ENCODE data around the gene FOXK2.
"Not testable (repeated sequence)": the region's sequence is repeated elsewhere in the genome, so short reads cannot be mapped to it uniquely, and the experiment has no call there.

Gene FOXK2

DNA sequence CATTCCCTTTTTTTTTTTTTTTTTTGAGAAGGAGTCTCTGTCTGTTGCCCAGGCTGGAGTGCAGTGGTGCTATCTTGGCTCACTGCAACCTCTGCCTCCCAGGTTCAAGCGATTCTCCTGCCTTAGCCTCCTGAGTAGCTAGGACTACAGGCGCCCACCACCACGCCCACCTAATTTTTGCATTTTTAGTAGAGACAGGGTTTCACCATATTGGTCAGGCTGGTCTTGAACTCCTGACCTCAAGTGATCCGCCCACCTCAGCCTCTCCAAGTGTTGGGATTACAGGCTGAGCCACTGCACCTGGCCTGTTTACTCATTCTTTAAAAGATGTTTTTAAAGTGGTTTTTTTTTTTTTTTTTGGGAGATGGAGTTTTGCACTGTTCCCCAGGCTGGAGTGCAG, 44.2 kb downstream of the FOXK2 start:
- DNase-seq (ENCODE audit: low read depth in 1 of 2, low spot score in 1 of 2), result not testable (repeated sequence)

DNA sequence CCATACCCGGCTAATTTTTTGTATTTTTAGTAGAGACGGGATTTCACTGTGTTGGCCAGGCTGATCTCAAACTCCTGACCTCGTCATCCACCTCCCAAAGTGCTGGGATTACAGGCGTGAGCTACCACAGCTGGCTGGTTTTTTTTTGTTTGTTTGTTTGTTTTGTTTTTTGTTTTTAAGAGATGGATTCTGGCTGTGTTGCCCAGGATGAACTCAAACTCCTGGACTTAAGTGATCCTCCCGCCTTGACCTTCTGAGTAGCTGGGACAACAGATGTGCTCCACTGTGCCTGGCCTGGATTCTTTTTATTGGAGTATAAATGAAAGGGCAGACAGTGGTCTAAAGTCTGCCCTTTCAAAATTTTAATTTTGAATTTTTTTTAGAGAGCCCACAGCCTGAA, 44.7 kb downstream of the FOXK2 start:
- DNase-seq (ENCODE audit: low read depth in 1 of 2, low spot score in 1 of 2), result no peak

DNA sequence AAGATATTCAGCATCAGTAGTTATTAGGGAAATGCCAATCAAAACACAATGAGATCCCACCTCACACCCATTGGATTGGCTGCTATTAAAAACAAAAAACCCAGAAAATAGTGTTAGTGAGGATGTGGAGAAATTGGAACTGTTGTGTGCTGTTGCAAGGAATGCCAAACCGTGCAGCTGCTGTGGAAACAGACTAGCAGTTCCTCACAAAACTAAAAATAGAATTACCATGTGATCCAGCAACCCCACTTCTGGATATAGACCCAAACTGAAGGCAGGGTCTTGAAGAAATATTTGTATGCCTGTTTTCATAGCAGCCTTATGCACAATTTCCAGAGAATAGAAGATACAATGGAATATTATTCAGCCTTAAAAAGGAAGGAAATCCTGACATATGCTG, 46.0 kb downstream of the FOXK2 start:
- DNase-seq (ENCODE audit: low read depth in 1 of 2, low spot score in 1 of 2), result no peak

DNA sequence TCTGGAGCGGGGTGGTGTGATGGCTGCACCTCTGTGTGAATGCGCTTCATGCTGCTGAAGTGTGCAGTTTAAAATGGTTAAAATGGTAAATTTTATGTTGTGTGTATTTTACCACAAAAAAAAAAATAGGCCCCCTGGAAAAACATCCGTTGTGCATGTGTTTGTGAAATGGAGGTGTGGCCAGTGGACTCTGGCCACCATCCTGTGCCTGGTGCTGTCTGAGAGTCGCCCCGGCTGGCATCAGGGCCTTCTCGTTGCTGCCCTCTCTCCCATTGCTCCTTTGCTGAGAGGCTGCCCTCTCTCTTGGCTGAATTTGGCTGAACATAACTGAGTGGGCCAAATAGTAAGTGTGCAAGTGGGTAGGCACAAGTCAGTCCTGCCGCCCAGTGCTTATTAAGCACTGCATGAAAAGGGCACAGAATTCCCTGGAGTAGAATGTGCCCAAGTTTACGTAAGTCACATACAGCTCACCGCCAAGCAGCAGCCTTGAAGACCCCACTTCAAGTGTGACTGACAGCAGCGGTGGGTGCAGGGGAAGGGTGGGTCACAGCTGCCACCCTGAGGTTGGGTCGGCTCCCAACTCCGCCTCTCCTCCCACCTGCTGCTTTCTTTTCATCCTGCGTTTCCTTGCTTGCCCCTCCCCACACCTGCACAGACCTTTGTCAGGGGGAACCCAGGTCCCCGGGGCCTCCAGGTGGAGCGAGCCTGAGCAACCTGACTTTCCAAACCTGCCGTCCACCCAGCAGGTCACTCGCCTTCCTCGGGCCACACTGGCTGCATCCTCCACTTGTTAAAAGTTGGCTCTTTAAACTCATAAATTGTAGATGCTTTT, 46.8 kb downstream of the FOXK2 start:
- no peak for DNase-seq (ENCODE audit: low read depth in 1 of 2, low spot score in 1 of 2)

DNA sequence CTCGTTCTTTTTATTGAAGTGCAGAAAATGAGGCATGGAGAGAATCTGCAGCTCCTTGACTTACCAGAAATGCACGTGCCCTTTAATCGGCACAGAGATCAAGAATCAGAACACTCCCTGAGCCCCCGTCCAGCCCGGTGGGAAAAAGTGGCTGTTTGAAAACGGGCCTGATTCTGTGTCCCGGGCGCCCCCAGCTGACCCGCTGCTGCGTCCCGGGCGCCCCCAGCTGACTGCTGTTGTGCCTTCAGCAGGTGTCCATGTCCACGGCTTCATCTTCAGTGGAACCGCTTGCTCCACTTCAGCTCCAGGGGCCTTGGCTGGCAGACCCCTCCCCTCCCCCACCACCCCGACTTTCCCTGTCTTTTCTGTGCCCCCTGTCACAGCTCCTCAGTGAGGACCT, 47.8 kb downstream of the FOXK2 start:
- no peak for DNase-seq (ENCODE audit: low read depth in 1 of 2, low spot score in 1 of 2)

DNA sequence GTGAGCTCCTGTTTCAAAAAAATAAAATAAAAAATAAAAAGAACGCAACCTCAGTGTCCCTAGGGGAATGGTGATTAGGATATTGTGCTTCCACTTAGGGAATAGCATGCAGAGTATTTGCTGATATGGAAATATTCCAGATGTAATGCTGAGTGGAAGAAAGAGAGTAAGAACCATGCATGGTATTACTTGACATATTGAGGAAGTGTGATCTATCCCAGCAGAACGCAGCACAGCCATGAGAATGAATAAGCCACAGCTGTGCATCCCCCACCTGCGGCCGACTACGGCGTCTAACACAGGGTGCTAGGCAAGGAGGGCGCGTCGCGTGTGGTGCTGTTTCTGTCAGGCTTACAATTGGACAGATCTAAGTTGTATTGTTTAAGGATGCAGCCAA, 49.5 kb downstream of the FOXK2 start:
- DNase-seq (ENCODE audit: low read depth in 1 of 2, low spot score in 1 of 2), result no peak

DNA sequence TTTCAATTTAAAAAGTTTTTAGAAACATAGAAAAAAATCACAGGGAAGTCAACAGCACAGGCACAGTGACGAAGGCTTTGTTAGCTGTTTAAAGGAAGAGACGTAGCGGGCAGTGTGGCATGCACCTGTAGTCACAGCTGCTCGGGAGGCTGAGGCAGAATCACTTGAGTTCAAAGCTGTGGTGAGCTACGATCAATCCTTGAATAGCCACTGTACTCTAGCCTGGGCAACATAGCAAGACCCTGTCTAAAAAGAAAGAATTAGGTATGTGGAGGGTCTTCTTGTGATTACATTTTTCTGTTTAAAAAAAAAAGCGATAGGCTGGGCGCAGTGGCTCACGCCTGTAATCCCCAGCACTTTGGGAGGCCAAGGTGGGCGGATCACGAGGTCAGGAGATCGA, 50.1 kb downstream of the FOXK2 start:
- DNase-seq (ENCODE audit: low read depth in 1 of 2, low spot score in 1 of 2), result no peak

DNA sequence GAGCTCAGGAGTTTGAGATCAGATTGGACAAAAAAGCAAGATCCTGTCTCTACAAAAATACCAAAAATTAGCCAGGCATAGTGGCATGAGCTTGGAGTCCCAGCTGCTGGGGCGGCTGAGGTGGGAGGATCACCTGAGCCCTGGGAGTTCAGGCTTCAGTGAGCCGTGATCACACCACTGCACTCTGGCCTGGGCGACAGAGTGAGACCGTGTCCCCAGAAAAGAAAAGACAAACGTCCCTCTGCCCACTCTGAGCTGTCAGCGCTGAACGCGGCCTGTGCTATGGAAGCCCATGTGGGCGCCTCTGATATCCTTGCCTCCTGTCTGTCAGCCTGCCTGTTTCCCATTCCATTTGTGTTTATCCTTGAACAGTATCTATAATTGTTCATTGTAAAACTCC, 50.7 kb downstream of the FOXK2 start:
- DNase-seq (ENCODE audit: low read depth in 1 of 2, low spot score in 1 of 2), result no peak

DNA sequence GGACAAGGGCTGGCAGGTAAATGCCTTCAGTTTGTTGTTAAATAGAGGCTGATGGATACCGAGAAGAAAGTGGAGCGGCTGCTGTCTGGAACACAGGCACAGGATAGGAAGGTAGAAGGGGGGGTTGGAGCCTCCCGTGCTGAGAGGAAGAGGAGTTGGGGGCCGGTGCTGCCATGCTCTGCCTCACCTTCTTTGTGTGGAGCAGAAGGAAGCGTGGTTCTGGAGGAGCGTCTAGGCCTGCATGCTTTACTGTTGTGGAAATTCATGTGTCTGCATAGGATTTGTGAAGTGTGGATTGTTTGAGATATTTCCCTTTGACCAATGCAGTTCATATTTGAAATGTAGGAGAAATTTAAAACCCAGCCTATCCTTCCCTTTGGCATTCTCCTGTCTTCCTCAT, 52.3 kb downstream of the FOXK2 start:
- DNase-seq (ENCODE audit: low read depth in 1 of 2, low spot score in 1 of 2), result no peak

DNA sequence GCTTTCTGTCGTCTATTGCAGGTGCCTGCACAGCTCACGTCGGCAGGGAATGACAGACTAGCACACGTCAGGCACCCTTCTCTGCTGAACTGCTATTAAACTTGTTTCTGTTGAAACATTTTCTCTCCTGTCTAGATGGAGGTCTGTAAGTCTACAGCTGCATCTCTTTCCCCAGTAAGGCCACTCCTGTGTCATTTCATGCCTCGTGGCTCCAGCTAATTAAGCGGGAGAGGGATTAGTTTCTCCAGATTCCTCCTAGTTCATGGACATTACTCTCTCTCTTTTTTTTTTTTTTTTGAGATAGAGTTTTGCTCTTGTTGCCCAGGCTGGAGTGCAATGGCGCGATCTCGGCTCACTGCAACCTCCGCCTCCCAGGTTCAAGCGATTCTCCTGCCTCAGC, 54.5 kb downstream of the FOXK2 start:
- no peak for DNase-seq (ENCODE audit: low read depth in 1 of 2, low spot score in 1 of 2)

DNA sequence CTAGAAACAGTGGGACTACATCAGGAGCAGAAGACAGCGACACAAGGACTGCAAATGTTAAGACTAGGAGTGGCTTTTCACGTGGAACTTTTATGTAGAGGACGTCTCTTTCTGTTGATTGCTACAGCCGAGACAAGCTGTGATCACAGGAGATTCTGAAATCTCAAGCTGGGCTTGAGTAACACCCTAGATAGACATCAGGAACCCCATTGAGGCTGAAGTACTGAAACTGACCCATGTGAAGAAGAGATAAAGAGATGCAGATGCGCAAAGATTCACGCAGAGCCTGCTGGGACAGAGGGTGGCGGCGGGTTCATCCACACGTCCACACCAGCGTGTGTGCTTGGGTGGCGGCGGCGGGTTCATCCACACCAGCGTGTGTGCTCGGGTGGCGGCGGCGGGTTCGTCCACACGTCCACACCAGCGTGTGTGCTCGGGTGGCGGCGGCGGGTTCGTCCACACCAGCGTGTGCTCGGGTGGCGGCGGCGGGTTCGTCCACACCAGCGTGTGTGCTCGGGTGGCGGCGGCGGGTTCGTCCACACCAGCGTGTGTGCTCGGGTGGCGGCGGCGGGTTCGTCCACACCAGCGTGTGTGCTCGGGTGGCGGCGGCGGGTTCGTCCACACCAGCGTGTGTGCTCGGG, 56.2 kb downstream of the FOXK2 start:
- DNase-seq (ENCODE audit: low read depth in 1 of 2, low spot score in 1 of 2), result not testable (repeated sequence)

DNA sequence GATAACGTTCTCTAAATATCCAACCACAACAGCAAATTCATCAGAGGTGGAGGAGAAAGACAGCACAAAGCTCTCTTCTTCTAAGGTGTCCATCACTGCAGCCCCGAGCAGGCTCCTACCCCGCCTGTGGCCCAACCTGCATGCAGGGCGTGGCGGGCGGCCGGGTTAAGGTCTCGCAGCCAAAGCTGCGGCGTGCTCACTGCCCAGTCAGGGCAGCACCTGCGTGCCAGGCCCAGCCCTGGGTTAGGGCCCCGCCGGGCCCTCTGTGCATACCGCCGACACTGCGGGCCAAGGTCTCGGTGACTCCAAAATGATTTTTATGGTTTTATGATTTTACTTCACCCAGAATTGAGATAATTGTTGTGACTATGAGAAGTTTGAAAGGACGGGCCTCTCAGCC, 57.8 kb downstream of the FOXK2 start:
- DNase-seq (ENCODE audit: low read depth in 1 of 2, low spot score in 1 of 2), result no peak

DNA sequence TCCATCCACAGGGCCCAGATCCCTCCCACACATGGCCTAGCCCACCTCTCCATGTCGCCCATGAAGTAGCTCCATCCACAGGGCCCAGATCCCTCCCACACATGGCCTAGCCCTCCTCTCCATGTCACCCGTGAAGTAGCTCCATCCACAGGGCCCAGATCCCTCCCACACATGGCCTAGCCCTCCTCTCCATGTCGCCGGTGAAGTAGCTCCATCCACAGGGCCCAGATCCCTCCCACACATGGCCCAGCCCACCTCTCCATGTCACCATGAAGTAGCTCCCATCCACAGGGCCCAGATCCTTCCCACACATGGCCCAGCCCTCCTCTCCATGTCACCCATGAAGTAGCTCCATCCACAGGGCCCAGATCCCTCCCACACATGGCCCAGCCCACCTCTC, 60.4 kb downstream of the FOXK2 start:
- not testable (repeated sequence) for DNase-seq (ENCODE audit: low read depth in 1 of 2, low spot score in 1 of 2)

DNA sequence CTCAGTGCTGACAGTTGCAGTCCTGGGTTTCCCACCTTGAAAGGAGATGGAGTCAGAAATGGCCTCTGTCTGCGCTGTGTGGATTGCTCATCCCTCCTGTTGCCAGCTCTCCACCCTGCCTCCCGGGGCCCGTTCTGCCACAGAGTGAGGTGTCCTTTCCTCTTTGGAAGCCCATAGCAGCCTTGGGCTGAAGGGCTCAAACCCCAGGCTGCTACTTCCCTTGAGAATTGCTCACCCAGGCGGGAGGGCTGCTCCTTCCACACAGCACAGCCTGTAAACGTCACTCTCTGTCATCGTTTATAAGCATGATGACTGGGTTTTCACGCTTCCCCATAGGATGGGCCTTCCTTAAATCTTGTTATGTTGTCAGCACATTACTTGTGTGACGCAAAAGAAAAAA, 62.7 kb downstream of the FOXK2 start:
- DNase-seq (ENCODE audit: low read depth in 1 of 2, low spot score in 1 of 2), result no peak

DNA sequence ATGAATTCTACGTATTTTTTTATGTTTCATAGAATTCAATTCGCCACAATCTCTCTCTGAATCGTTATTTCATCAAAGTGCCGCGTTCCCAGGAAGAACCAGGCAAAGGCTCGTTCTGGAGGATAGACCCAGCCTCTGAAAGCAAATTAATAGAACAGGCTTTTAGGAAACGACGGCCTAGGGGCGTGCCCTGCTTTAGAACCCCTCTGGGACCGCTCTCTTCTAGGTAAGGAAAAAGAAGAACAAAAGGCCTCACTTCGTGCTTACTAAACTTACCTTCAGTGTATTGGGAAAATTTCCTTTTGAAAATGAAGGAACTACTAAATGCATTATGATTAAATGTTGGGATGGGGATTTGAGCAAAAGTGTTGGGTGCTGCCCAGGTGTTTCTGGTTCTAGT, 63.2 kb downstream of the FOXK2 start:
- no peak for DNase-seq (ENCODE audit: low read depth in 1 of 2, low spot score in 1 of 2)

DNA sequence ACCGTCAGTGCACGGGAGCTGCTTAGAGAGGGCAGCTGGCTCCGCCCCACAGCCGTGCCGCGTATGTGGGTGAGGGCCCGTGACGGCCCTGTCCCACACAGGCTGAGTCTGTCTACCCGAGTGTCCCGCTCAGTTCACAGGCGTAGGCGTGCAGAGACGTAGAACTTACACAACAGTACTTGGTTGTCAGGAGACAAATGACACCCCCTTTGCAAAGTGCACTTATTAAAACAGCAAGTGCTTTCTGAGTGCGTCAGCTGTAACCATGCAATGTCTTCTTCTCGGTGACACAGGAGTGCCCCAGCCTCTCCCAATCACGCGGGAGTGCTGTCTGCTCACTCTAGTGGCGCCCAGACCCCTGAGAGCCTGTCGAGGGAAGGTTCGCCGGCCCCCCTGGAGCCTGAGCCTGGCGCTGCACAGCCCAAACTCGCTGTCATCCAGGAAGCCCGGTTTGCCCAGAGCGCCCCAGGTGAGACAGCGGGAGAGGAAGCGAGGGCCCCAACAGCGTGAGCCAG, 64.2 kb downstream of the FOXK2 start:
- no peak for DNase-seq (ENCODE audit: low read depth in 1 of 2, low spot score in 1 of 2)

DNA sequence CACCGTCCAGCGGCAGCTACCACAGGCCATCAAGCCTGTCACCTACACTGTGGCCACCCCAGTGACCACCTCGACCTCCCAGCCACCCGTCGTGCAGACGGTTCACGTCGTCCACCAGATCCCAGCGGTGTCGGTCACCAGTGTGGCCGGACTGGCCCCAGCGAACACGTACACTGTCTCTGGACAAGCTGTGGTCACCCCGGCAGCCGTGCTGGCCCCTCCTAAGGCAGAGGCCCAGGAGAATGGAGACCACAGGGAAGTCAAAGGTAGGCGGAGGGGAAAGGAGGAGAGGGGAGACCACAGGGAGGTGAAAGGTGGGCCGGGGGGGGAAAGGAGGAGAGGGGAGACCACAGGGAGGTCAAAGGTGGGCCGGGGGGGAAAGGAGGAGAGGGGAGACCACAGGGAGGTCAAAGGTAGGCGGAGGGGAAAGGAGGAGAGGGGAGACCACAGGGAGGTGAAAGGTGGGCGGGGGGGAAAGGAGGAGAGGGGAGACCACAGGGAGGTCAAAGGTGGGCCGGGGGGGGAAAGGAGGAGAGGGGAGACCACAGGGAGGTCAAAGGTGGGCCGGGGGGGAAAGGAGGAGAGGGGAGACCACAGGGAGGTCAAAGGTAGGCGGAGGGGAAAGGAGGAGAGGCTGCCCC, 66.5 kb downstream of the FOXK2 start:
- not testable (repeated sequence) for DNase-seq (ENCODE audit: low read depth in 1 of 2, low spot score in 1 of 2)

DNA sequence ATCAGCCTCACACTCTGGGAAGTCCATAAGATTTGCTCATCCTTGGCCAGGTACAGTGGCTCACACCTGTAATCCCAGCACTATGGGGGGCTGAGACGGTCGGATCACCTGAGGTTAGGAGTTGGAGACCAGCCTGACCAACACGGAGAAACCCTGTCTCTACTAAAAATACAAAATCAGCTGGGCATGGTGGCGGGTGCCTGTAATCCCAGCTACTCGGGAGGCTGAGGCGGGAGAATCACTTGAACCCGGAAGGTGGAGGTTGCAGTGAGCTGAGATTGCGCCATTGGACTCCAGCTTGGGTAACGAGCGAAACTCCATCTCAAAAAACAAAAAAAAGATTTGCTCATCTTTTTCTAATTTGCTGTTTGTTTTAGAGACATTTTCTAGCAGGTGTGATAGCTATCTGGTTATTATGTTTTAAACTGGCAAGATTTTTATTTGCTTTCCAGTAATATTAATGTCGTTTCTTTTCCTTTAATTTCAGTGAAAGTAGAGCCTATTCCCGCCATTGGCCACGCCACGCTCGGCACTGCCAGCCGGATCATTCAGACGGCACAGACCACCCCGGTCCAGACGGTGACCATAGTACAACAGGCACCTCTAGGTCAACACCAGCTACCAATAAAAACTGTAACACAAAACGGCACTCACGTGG, 67.2 kb downstream of the FOXK2 start:
- no peak for DNase-seq (ENCODE audit: low read depth in 1 of 2, low spot score in 1 of 2)

DNA sequence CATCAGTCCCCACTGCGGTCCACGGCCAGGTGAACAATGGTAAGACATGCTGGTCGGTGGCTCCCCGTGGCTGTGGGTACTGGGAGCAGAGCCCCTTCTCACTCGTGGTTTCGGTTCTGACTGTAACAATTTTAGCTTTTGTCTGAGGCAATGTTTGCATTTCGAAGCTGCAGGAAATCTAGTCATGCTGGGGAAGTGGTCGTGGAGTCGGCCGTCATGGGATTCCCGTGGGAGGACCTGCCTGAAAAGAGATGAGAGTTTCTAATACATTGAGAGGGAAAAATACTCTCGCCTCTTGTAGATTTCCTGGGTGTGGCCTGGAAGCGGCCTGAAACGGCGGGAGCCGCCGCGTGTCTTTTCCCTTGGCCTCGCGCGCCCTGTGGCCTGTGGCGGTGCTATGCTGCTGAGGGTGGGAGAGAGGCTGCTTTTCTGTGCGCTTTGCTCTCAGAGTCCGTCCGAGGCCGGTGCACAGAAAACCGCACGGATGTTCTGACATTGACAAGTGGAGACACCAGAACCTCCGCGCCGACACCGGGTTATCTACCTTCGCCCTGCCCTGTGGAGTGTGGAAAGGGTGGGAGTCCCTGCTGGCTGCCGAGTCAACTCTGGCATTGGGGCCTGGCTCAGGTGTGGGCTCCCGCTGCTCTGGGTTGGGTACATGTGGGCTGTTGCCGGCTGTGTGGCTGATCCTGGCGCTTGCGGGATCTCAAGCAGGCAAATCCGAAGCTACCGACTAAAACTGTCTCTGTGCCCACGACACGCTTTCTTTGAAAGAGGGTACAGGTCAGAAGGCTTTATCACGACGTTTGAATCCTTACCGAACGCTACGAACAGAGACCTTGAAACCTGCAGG, 67.9 kb downstream of the FOXK2 start:
- no peak for DNase-seq (ENCODE audit: low read depth in 1 of 2, low spot score in 1 of 2)

DNA sequence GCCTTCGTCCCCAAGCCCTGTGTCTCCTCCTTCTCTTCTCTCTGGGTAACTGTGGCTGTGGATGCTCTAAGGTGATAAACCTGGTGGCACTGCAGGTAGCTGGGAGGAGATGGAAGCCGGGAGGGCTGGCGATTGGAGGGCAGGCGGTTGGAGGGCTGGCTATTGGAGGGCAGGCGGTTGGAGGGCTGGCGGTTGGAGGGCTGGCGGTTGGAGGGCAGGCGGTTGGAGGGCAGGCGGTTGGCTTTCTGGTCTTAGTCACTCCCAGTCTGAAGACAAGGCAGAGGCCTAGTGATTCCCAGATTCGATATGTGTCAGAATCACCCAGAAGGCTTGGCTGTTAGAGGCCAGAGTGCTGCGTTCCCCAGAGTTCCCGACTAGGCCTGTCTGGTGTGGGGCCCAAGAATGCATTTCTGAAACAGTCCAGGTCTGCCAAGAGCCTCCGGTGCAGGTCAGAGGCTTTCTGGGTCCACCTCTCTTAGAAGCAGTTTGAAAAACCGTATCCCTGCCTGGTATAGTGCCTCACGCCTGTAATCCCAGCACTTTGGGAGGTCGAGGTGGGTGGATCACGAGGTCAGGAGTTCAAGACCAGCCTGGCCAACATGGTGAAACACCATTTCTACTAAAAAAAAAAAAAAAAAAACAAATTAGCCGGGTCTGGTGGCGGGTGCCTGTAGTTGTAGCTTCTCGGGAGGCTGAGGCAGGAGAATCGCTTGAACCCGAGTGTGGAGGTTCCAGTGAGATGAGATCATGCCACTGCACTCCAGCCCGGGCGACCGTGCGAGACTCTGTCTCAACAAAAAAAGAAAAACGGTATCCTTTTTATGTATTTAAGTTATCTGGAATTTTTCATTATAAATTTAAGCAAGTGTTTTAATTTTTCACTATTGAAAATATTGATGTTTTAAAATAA, 69.0 kb downstream of the FOXK2 start:
- DNase-seq (ENCODE audit: low read depth in 1 of 2, low spot score in 1 of 2), result no peak

Data from stimulated activated CD4-positive, alpha-beta T cell treated with anti-CD3 and anti-CD28 coated beads, Interleukin-15, amount 100 ng/mL, for 1 hour (primary cell).